Measurements from ENCODE around the gene SLC20A1. TPM values are rescaled to one million over a fixed set of nuclear protein-coding genes. Genes with fewer than 3 reads are reported as not detected.

SLC20A1 gene
- total RNA-seq, 1 experiment from 2014 or later: 99.9 TPM

DNA sequence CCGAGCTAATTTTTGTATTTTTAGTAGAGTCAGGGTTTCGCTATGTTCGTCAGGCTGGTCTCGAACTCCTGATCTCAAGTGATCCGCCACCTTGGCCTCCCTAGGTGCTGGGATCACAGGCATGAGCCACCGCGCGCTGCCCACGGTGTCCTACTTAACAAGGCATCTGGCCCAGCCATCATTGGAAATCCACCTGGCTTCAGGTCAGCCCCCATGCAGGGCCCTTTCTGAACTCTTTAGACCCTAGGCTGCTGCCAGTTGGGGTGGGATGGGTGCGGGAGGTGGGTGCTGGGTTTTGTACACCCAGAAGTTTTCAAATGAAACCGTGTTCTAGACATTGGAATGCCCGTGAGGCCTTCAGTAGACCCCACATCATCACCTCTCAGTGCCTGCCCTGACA lies 48.4 kb downstream of the SLC20A1 start:
- H3K4me2 ChIP-seq: no peak overlapping the region
- BruUV-seq (replicated peaks): no TSS peak
- no peak overlapping the region for H3K4me3 ChIP-seq
- TF ChIP-seq CTCF (conservative IDR thresholded peaks at IDR 0.05): no peak
- TF ChIP-seq EZH2 (IDR thresholded peaks at IDR 0.05; ENCODE audit: low read depth): no peak
- intact Hi-C loops (cut with micrococcal nuclease; ENCODE audit: unreplicated experiment): no loop called here
- H3K27ac ChIP-seq: no peak overlapping the region
- H3F3A ChIP-seq (ENCODE audit: insufficient read depth, low read depth): peaks cover 29% of the 10 kb centered on the region
- H3K27me3 ChIP-seq (ENCODE audit: insufficient read depth, low read depth): no peaks in the 10 kb centered on the region
- POLR2A ChIA-PET (ENCODE audit: unreplicated experiment): no interaction called here
- H3K9me3 ChIP-seq (ENCODE audit: insufficient read depth, low read depth): no peaks in the 10 kb centered on the region
- no peaks in the 10 kb centered on the region for H3K9me2 ChIP-seq (ENCODE audit: insufficient read depth)
- CTCF ChIA-PET: interaction anchor here (0.7 kb wide), 1 partner anchor 31 kb away, joined by 3 read pairs; no protein-coding TSS in a partner anchor
- no peaks in the 10 kb centered on the region for H3K36me3 ChIP-seq (ENCODE audit: low read depth)
- H3K79me2 ChIP-seq (ENCODE audit: low read depth): no peaks in the 10 kb centered on the region
- no peak overlapping the region for H2AFZ ChIP-seq
- H4K20me1 ChIP-seq (ENCODE audit: insufficient read depth): no peaks in the 10 kb centered on the region
- peaks cover 29% of the 10 kb centered on the region for H3K4me1 ChIP-seq (replicated peaks; ENCODE audit: insufficient read depth)
- DNase-seq: no peak

DNA sequence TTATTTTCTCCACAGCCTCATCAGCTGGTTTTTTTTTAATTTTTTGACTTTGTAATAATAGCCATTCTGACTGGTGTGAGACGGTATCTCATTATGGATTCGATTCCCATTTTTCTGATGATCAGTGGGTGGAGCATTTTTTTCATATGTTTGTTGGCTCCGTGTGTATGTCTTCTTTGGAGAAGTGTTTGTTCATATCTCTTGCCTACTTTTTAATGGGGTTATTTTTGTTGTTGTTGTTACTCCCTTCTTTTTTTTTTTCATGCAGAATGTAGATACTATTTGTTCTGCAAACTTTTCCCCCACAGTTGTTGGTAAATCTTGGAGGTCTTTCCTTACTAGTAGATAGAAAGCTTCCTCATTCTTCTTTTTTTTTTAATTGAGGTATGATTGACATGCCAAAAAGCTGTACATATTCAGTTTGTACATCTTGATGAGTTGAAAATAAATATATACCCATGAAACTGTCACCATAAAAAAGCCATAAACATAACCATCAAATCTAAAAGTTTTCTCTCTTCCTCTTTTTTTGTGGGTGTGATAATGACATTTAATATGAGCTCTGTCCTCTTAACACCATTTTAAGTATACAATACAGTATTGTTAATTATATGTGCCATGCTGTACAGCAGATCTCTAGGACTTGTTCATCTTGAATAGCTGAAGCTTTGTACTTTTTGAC lies 53.2 kb downstream of the SLC20A1 start:
- no peak overlapping the region for H3K4me3 ChIP-seq
- POLR2A ChIA-PET (ENCODE audit: unreplicated experiment): interaction anchor here (0.7 kb wide), 1 partner anchor 370 kb away, joined by 16 read pairs; no protein-coding TSS in a partner anchor
- CTCF ChIA-PET: interaction anchor here (0.7 kb wide), 1 partner anchor 26 kb away, joined by 3 read pairs; no protein-coding TSS in a partner anchor
- no peaks in the 10 kb centered on the region for H3K36me3 ChIP-seq (ENCODE audit: low read depth)
- H3K79me2 ChIP-seq (ENCODE audit: low read depth): no peaks in the 10 kb centered on the region
- H2AFZ ChIP-seq: no peak overlapping the region
- no peaks in the 10 kb centered on the region for H4K20me1 ChIP-seq (ENCODE audit: insufficient read depth)
- no peak overlapping the region for H3K4me2 ChIP-seq
- no TSS peak for BruUV-seq (replicated peaks)
- no peaks in the 10 kb centered on the region for H3K27me3 ChIP-seq (ENCODE audit: insufficient read depth, low read depth)
- no peaks in the 10 kb centered on the region for H3K4me1 ChIP-seq (replicated peaks; ENCODE audit: insufficient read depth)
- no peak for DNase-seq
- H3F3A ChIP-seq (ENCODE audit: insufficient read depth, low read depth): 0 out of 2 replicates have a peak, but pooled peaks cover 3% of the 10 kb centered on the region
- TF ChIP-seq CTCF (conservative IDR thresholded peaks at IDR 0.05) (no peak), EZH2 (IDR thresholded peaks at IDR 0.05; ENCODE audit: low read depth) (no peak)
- no peaks in the 10 kb centered on the region for H3K9me3 ChIP-seq (ENCODE audit: insufficient read depth, low read depth)
- intact Hi-C loops (cut with micrococcal nuclease; ENCODE audit: unreplicated experiment): no loop called here
- no peak overlapping the region for H3K27ac ChIP-seq
- H3K9me2 ChIP-seq (ENCODE audit: insufficient read depth): no peaks in the 10 kb centered on the region

DNA sequence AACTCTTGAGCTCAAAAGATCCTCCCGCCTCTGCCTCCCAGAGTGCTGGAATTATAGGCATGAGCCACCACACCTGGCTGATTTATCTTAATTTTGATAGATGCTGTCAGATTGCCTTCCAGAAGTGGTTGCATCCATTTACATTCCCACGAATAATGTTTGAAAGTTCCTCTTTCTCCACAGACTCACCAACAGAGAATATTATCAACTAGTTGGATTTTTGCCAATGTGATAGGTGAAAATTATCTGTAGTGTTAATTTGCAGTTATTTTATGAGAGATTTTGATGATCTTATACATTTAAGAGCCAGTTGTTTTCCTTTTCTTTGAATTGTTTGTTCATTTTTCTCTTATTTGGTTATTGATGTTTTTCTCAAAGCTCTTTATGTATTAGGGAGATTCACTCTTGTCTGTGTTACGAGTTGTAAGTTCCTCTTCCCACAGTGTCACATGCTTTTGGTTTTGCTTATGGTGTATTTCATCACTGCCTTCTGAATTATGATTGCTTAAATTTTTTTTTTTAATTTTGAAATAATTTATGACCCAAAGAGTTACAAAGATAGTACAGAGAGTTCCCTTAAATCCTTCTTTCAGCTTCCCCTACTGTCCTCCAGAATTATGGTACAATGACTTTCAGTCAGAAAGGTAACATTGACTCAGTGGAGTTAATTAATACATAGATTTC lies 54.4 kb downstream of the SLC20A1 start:
- POLR2A ChIA-PET (ENCODE audit: unreplicated experiment): no interaction called here
- intact Hi-C loops (cut with micrococcal nuclease; ENCODE audit: unreplicated experiment): no loop called here
- no peaks in the 10 kb centered on the region for H4K20me1 ChIP-seq (ENCODE audit: insufficient read depth)
- H3K36me3 ChIP-seq (ENCODE audit: low read depth): no peaks in the 10 kb centered on the region
- no peak overlapping the region for H3K27ac ChIP-seq
- no peaks in the 10 kb centered on the region for H3K79me2 ChIP-seq (ENCODE audit: low read depth)
- no peaks in the 10 kb centered on the region for H3K9me2 ChIP-seq (ENCODE audit: insufficient read depth)
- no peak overlapping the region for H2AFZ ChIP-seq
- CTCF ChIA-PET: no interaction called here
- no peak for TF ChIP-seq EZH2 (IDR thresholded peaks at IDR 0.05; ENCODE audit: low read depth)
- TF ChIP-seq CTCF (conservative IDR thresholded peaks at IDR 0.05): no peak
- no peaks in the 10 kb centered on the region for H3K9me3 ChIP-seq (ENCODE audit: insufficient read depth, low read depth)
- BruUV-seq (replicated peaks): no TSS peak
- no peak overlapping the region for H3K4me2 ChIP-seq
- 0 out of 2 replicates have a peak, but pooled peaks cover 3% of the 10 kb centered on the region for H3F3A ChIP-seq (ENCODE audit: insufficient read depth, low read depth)
- no peak for DNase-seq
- no peaks in the 10 kb centered on the region for H3K4me1 ChIP-seq (replicated peaks; ENCODE audit: insufficient read depth)
- H3K27me3 ChIP-seq (ENCODE audit: insufficient read depth, low read depth): no peaks in the 10 kb centered on the region
- no peak overlapping the region for H3K4me3 ChIP-seq
